Parathyroid adenoma (tissue), 2 donors: ENCODE results near the gene PRRC2B.
"Not testable (repeated sequence)": the region's sequence is repeated elsewhere in the genome, so short reads cannot be mapped to it uniquely, and the experiment has no call there.

Experiments used
- H2AFZ ChIP-seq: fragments of 300-600 bp; sonication (generic); one replicate; pipeline ENCODE4 v1.7.0; 2017; ENCODE audit warnings: antibody characterized with exemption, mild to moderate bottlenecking
- H3K27ac ChIP-seq: fragments of 300-600 bp; sonication (generic); one replicate; pipeline ENCODE4 v1.7.0; 2017
- H3K27me3 ChIP-seq: fragments of 300-600 bp; sonication (generic); one replicate; pipeline ENCODE4 v1.7.0; 2017; ENCODE audit warnings: low read length; ENCODE audit not compliant: control insufficient read depth, insufficient read depth
- H3K36me3 ChIP-seq: fragments of 300-600 bp; sonication (generic); one replicate; pipeline ENCODE4 v1.7.0; 2017; ENCODE audit warnings: low read length; ENCODE audit not compliant: control insufficient read depth, insufficient read depth
- H3K4me1 ChIP-seq: fragments of 300-600 bp; sonication (generic); one replicate; pipeline ENCODE4 v1.7.0; 2017; ENCODE audit warnings: control low read depth
- H3K4me2 ChIP-seq: fragments of 300-600 bp; sonication (generic); one replicate; pipeline ENCODE4 v1.7.0; 2017; ENCODE audit warnings: low read length
- H3K4me3 ChIP-seq: fragments of 300-600 bp; sonication (generic); one replicate; pipeline ENCODE4 v1.7.0; 2017; ENCODE audit warnings: low read depth, low read length
- H3K79me2 ChIP-seq: fragments of 300-600 bp; sonication (generic); one replicate; pipeline ENCODE4 v1.7.0; 2017; ENCODE audit warnings: control low read depth
- H3K9ac ChIP-seq: fragments of 300-600 bp; sonication (generic); one replicate; pipeline ENCODE4 v1.7.0; 2017; ENCODE audit warnings: mild to moderate bottlenecking
- H3K9me3 ChIP-seq: fragments of 300-600 bp; sonication (generic); one replicate; pipeline ENCODE4 v1.7.0; 2017; ENCODE audit warnings: low read length; ENCODE audit not compliant: control insufficient read depth
- CTCF ChIP-seq: fragments of 300-600 bp; sonication (generic); IDR thresholded peaks from one replicate; pipeline ENCODE4 v1.7.0; 2017; ENCODE audit warnings: antibody characterized with exemption, mild to moderate bottlenecking
- donor health status: primary hyperparathyroidism.

PRRC2B gene

DNA sequence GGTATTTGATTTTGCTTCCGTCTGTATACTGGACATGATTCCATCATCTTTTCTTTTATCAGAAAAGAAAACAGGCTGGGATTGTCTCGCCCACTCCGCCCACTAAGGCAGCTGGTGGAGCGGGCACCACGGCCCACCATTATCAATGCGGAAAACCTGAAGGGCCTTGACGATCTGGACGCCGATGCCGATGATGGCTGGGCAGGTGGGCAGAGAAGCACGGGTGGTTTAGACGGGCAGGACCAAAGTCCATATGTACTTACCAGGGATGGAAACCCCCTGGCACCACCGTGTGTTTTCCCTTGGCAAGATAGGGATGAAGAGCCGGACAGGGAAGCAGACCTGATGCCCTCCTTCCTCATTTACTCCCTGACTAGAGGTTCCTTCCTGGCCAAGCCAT lies 53.7 kb downstream of the PRRC2B start:
- no peak overlapping the region for H3K4me3 ChIP-seq
- H2AFZ ChIP-seq, result no peak overlapping the region
- TF ChIP-seq CTCF, result no peak
- no peaks in the 10 kb centered on the region for H3K36me3 ChIP-seq
- H3K4me1 ChIP-seq, result no peaks in the 10 kb centered on the region
- no peak overlapping the region for H3K27ac ChIP-seq
- H3K4me2 ChIP-seq, result no peak overlapping the region
- H3K79me2 ChIP-seq, result no peaks in the 10 kb centered on the region
- no peaks in the 10 kb centered on the region for H3K27me3 ChIP-seq
- no peaks in the 10 kb centered on the region for H3K9me3 ChIP-seq
- H3K9ac ChIP-seq, result no peak overlapping the region

- H3K27me3 ChIP-seq, result no peaks in the 10 kb centered on the region
- H3K4me2 ChIP-seq, result no peak overlapping the region
- no peak overlapping the region for H3K27ac ChIP-seq
- no peaks in the 10 kb centered on the region for H3K4me1 ChIP-seq
- no peak overlapping the region for H3K9ac ChIP-seq
- H2AFZ ChIP-seq, result no peak overlapping the region
- no peaks in the 10 kb centered on the region for H3K79me2 ChIP-seq
- TF ChIP-seq CTCF, result no peak
- H3K4me3 ChIP-seq, result no peak overlapping the region
- H3K36me3 ChIP-seq, result no peaks in the 10 kb centered on the region
- H3K9me3 ChIP-seq, result no peaks in the 10 kb centered on the region
Observed at GRCh38 chr9:131448818-131449217, 54.9 kb downstream of the PRRC2B start.

GRCh38 chr9:131449276-131449675 lies 55.4 kb downstream of the PRRC2B start:
- Histone ChIP-seq H3K79me2 (no peaks in the 10 kb centered on the region), H3K4me1 (no peaks in the 10 kb centered on the region), H3K27ac (no peak overlapping the region), H2AFZ (no peak overlapping the region), H3K4me2 (no peak overlapping the region), H3K9ac (no peak overlapping the region), H3K27me3 (no peaks in the 10 kb centered on the region), H3K36me3 (no peaks in the 10 kb centered on the region), H3K4me3 (no peak overlapping the region), H3K9me3 (no peaks in the 10 kb centered on the region)
- TF ChIP-seq CTCF, result no peak

- no peak overlapping the region for H3K9ac ChIP-seq
- no peak overlapping the region for H3K4me3 ChIP-seq
- H3K79me2 ChIP-seq, result peaks cover 6% of the 10 kb centered on the region
- no peaks in the 10 kb centered on the region for H3K9me3 ChIP-seq
- no peaks in the 10 kb centered on the region for H3K4me1 ChIP-seq
- TF ChIP-seq CTCF, result no peak
- H3K4me2 ChIP-seq, result no peak overlapping the region
- H3K36me3 ChIP-seq, result no peaks in the 10 kb centered on the region
- H3K27me3 ChIP-seq, result no peaks in the 10 kb centered on the region
- H2AFZ ChIP-seq, result no peak overlapping the region
- H3K27ac ChIP-seq, result no peak overlapping the region
Observed at GRCh38 chr9:131454028-131454427, 60.1 kb downstream of the PRRC2B start.

- H3K4me1 ChIP-seq, H3K9ac ChIP-seq, H3K79me2 ChIP-seq, H3K27me3 ChIP-seq, H3K36me3 ChIP-seq, H3K27ac ChIP-seq, H3K4me3 ChIP-seq, H2AFZ ChIP-seq, H3K9me3 ChIP-seq, H3K4me2 ChIP-seq: not testable (repeated sequence)
Observed at GRCh38 chr9:131455655-131456054, 61.8 kb downstream of the PRRC2B start.
